SU-DHL-6 (cell line): Measurements from ENCODE around the gene SH2B2.
"Not testable (repeated sequence)": the region's sequence is repeated elsewhere in the genome, so short reads cannot be mapped to it uniquely, and the experiment has no call there.

ENCODE experiments used
- H2AFZ ChIP-seq: fragments of 200-600 bp; sonication (generic); 2 replicates; pipeline ENCODE4 v1.6.1; 2014; ENCODE audit warnings: low read depth, mild to moderate bottlenecking, moderate library complexity, mixed read lengths, antibody characterized with exemption, low read length; ENCODE audit not compliant: severe bottlenecking
- H3F3A ChIP-seq: fragments of 200-600 bp; shearing (Covaris generic); 2 replicates; pipeline ENCODE4 v1.6.0; 2016; ENCODE audit warnings: antibody characterized with exemption, mild to moderate bottlenecking; ENCODE audit not compliant: insufficient read depth
- H3K27ac ChIP-seq: fragments of 200-600 bp; sonication (generic); 2 replicates; pipeline ENCODE4 v1.5.1; 2016; ENCODE audit warnings: low read depth, mild to moderate bottlenecking, low read length, moderate library complexity, mixed read lengths
- H3K27me3 ChIP-seq: fragments of 200-600 bp; sonication (generic), shearing (Covaris generic); 2 replicates; pipeline ENCODE4 v1.6.0; 2014; ENCODE audit warnings: mild to moderate bottlenecking, low read length
- H3K36me3 ChIP-seq: fragments of 200-600 bp; sonication (generic); 2 replicates; pipeline ENCODE4 v1.6.1; 2014; ENCODE audit warnings: mild to moderate bottlenecking, low read length, mixed read lengths
- H3K4me2 ChIP-seq: fragments of 300-600, 200-600 bp; shearing (Covaris generic), sonication (generic); 2 replicates; pipeline ENCODE4 v1.6.0; 2014; ENCODE audit warnings: low read length, low read depth, mild to moderate bottlenecking; ENCODE audit not compliant: poor library complexity, severe bottlenecking
- H3K4me3 ChIP-seq: fragments of 200-600 bp; sonication (generic); 2 replicates; pipeline ENCODE4 v1.5.1; 2014; ENCODE audit warnings: antibody characterized with exemption, low read length, mild to moderate bottlenecking, mixed read lengths; ENCODE audit not compliant: insufficient read depth, poor library complexity, severe bottlenecking
- H3K79me2 ChIP-seq: fragments of 200-600 bp; sonication (generic); 2 replicates; pipeline ENCODE4 v1.6.1; 2014; ENCODE audit warnings: mild to moderate bottlenecking, low read length, moderate library complexity; ENCODE audit not compliant: insufficient read depth
- H3K9ac ChIP-seq: fragments of 200-600 bp; sonication (generic); 2 replicates; pipeline ENCODE4 v1.7.0; 2014; ENCODE audit warnings: mild to moderate bottlenecking, low read length
- H3K9me2 ChIP-seq: fragments of 200-600 bp; sonication (generic); replicated peaks from 2 replicates; pipeline ENCODE4 v1.6.1; 2014; ENCODE audit warnings: low read length; ENCODE audit not compliant: insufficient read depth
- H3K9me3 ChIP-seq: fragments of 200-600 bp; sonication (generic); 2 replicates; pipeline ENCODE4 v1.6.1; 2014; ENCODE audit warnings: low read length, mixed read lengths; ENCODE audit not compliant: insufficient read depth
- H4K20me1 ChIP-seq: fragments of 200-600 bp; sonication (generic); 2 replicates; pipeline ENCODE4 v1.6.1; 2014; ENCODE audit warnings: low read depth, mild to moderate bottlenecking, antibody characterized with exemption, low read length, moderate library complexity, mixed read lengths

Gene SH2B2

GRCh38 chr7:102363549-102364393 is 77.1 kb downstream of the SH2B2 start:
- Histone ChIP-seq H3K4me2 (peak overlapping the region; percentile 45), H3K36me3 (peaks cover 11% of the 10 kb centered on the region), H3K79me2 (peaks cover 41% of the 10 kb centered on the region), H3K27ac (peak overlapping the region; percentile 60), H3K4me3 (peak overlapping the region; percentile 56), H3K9ac (peak overlapping the region; percentile 96)
- H3F3A ChIP-seq, H3K9me3 ChIP-seq, H3K9me2 ChIP-seq, H3K27me3 ChIP-seq, H2AFZ ChIP-seq, H4K20me1 ChIP-seq: not testable (repeated sequence)

- not testable (repeated sequence) for H2AFZ ChIP-seq, H3K9me3 ChIP-seq
These were observed 77.8 kb downstream of the SH2B2 start for GRCh38 chr7:102364394-102364886.

GRCh38 chr7:102365390-102365789 is 78.7 kb downstream of the SH2B2 start:
- not testable (repeated sequence) for H2AFZ ChIP-seq, H4K20me1 ChIP-seq, H3K27me3 ChIP-seq, H3F3A ChIP-seq, H3K9me2 ChIP-seq, H3K4me3 ChIP-seq, H3K9me3 ChIP-seq, H3K27ac ChIP-seq
- Histone ChIP-seq H3K36me3 (peaks cover 17% of the 10 kb centered on the region), H3K79me2 (peaks cover 53% of the 10 kb centered on the region), H3K9ac (0 out of 2 replicates have a peak overlapping the region, but pooled peaks have one; percentile 96), H3K4me2 (peak overlapping the region; percentile 46)

More at GRCh38 chr7:102364394-102364886, 77.8 kb downstream of the SH2B2 start:
- not testable (repeated sequence) for H3K9me2 ChIP-seq, H3K27me3 ChIP-seq, H3F3A ChIP-seq, H4K20me1 ChIP-seq
- peak overlapping the region; percentile 39 for H3K4me2 ChIP-seq
- peak overlapping the region; percentile 96 for H3K9ac ChIP-seq
- H3K27ac ChIP-seq: peak overlapping the region; percentile 60
- H3K36me3 ChIP-seq: peaks cover 12% of the 10 kb centered on the region
- peaks cover 43% of the 10 kb centered on the region for H3K79me2 ChIP-seq
- peak overlapping the region; percentile 56 for H3K4me3 ChIP-seq

GRCh38 chr7:102370038-102370437 is 83.4 kb downstream of the SH2B2 start:
- H3K79me2 ChIP-seq: peaks cover 68% of the 10 kb centered on the region
- H3K4me2 ChIP-seq, H3K27ac ChIP-seq, H3F3A ChIP-seq, H3K27me3 ChIP-seq, H3K9me3 ChIP-seq, H4K20me1 ChIP-seq, H3K9ac ChIP-seq, H3K9me2 ChIP-seq, H2AFZ ChIP-seq, H3K4me3 ChIP-seq: not testable (repeated sequence)
- peaks cover 20% of the 10 kb centered on the region for H3K36me3 ChIP-seq
